Keratinocyte (primary cell): ENCODE data around the gene SNTB2. TPM values are rescaled to one million over a fixed set of nuclear protein-coding genes. Genes with fewer than 3 reads are reported as not detected.

Source experiments
- DNase-seq: peaks from one replicate; pipeline ENCODE4 v3.0.0-alpha.2; 2011; ENCODE audit warnings: low read depth, missing footprints, low spot score
- FAIRE-seq: peaks from 2 replicates; lab custom pipeline; 2011; peaks lifted over from hg19 to GRCh38; lab: Jason Lieb, UNC
- H2AFZ ChIP-seq: 2 replicates; pipeline ENCODE4 v1.6.0; 2012; ENCODE audit warnings: low read length, control low read depth, inconsistent platforms; ENCODE audit not compliant: control insufficient read depth
- H3K27ac ChIP-seq: 2 replicates; pipeline ENCODE4 v1.5.1; 2011; ENCODE audit warnings: low read length; ENCODE audit not compliant: control insufficient read depth, insufficient read depth
- H3K27me3 ChIP-seq: 3 replicates; pipeline ENCODE4 v1.6.0; 2011; ENCODE audit warnings: low read length; ENCODE audit not compliant: control insufficient read depth, insufficient read depth; ENCODE audit errors: extremely low read depth
- H3K36me3 ChIP-seq, 2 experiments: 2 replicates in 1 of 2; 3 replicates in 1 of 2; pipeline ENCODE4 v1.5.1; 2011; ENCODE audit warnings: low read length in 2 of 2, mild to moderate bottlenecking in 1 of 2; ENCODE audit not compliant: control insufficient read depth in 2 of 2, insufficient read depth in 2 of 2; ENCODE audit errors: extremely low read depth in 1 of 2
- H3K4me1 ChIP-seq: 3 replicates; pipeline ENCODE4 v1.5.1; 2011; ENCODE audit warnings: low read length; ENCODE audit not compliant: control insufficient read depth, insufficient read depth; ENCODE audit errors: extremely low read depth
- H3K4me2 ChIP-seq: 3 replicates; pipeline ENCODE4 v1.6.0; 2011; ENCODE audit warnings: low read depth, low read length; ENCODE audit not compliant: control insufficient read depth, insufficient read depth; ENCODE audit errors: extremely low read depth
- H3K4me3 ChIP-seq, 3 experiments: fragments of 200-600 bp in 1 of 3; sonication (generic) in 1 of 3; 2 replicates in 2 of 3; 3 replicates in 1 of 3; pipeline ENCODE4 v1.5.1; 2011 to 2016; ENCODE audit warnings: low read length in 3 of 3, mild to moderate bottlenecking in 3 of 3, control low read depth in 2 of 3, inconsistent platforms in 1 of 3, low read depth in 1 of 3, mixed read lengths in 1 of 3, mixed run types in 1 of 3, moderate library complexity in 1 of 3; ENCODE audit not compliant: control insufficient read depth in 2 of 3, insufficient read depth in 2 of 3; ENCODE audit errors: extremely low read depth in 1 of 3
- H3K79me2 ChIP-seq: 2 replicates; pipeline ENCODE4 v1.6.0; 2012; ENCODE audit warnings: low read length; ENCODE audit not compliant: control insufficient read depth, insufficient read depth
- H3K9ac ChIP-seq: 3 replicates; pipeline ENCODE4 v1.6.0; 2011; ENCODE audit warnings: low read length; ENCODE audit not compliant: control insufficient read depth, insufficient read depth; ENCODE audit errors: extremely low read depth
- H3K9me1 ChIP-seq: 3 replicates; pipeline ENCODE4 v1.6.0; 2011; ENCODE audit warnings: low read length; ENCODE audit not compliant: control insufficient read depth, insufficient read depth; ENCODE audit errors: extremely low read depth
- H3K9me3 ChIP-seq: 2 replicates; pipeline ENCODE4 v1.5.1; 2012; ENCODE audit warnings: low read depth, low read length; ENCODE audit not compliant: control insufficient read depth
- H4K20me1 ChIP-seq: 3 replicates; pipeline ENCODE4 v1.6.0; 2011; ENCODE audit warnings: low read length; ENCODE audit not compliant: control insufficient read depth, insufficient read depth; ENCODE audit errors: extremely low read depth
- EZH2 ChIP-seq: IDR thresholded peaks from one replicate; pipeline ENCODE4 v1.6.1; 2012; ENCODE audit warnings: inconsistent platforms, mild to moderate bottlenecking, low read length, moderate library complexity
- dilution Hi-C: fragments of 300-500 bp; cut with MboI; formaldehyde crosslinking; loops from one replicate; pipeline ENCODE4 v1.7.0; 2020; ENCODE audit warnings: low sequenced_read_pairs; ENCODE audit not compliant: extremely low pct_ligation_motif_present
- polyA plus RNA-seq, 5 experiments: library from polyadenylated mRNA; depleted of rRNA in 3 of 5; stranded (reverse) in 3 of 5; stranded (forward) in 1 of 5; unstranded in 1 of 5; fragments of >200 nt; gene quantifications; 1 replicate in 1 of 5; 2 replicates in 3 of 5; 3 replicates in 1 of 5; pipeline versions ENCODE4 v1.2.1 to v1.2.3, GENCODE V29; 2011 to 2012; ENCODE audit warnings: missing spikeins in 2 of 5, low read depth in 1 of 5, low replicate concordance in 1 of 5
- TF ChIP-seq, protein P1 (sequence below), 3 experiments: IDR thresholded peaks in 1 of 3; conservative IDR thresholded peaks in 1 of 3; optimal IDR thresholded peaks in 1 of 3; 2 replicates in 2 of 3; 3 replicates in 1 of 3; pipeline versions ENCODE3 to v1.5.1; 2011; ENCODE audit warnings: low read length in 3 of 3, mild to moderate bottlenecking in 3 of 3, moderate library complexity in 2 of 3, control low read depth in 1 of 3, inconsistent platforms in 1 of 3; ENCODE audit not compliant: insufficient read depth in 2 of 3; ENCODE audit errors: extremely low read depth in 1 of 3

The SNTB2 gene
- polyA plus RNA-seq, 1 donor (not counting 4 experiments of a cell fraction or from before 2014, with no cell fraction given), result 15.9 TPM

- FAIRE-seq (no peak), DNase-seq (no peak)
- no peaks in the 10 kb centered on the region for H3K36me3 ChIP-seq
- no peak overlapping the region for H3K27ac ChIP-seq
- peaks cover 9% of the 10 kb centered on the region for H3K79me2 ChIP-seq
- H2AFZ ChIP-seq, result no peak overlapping the region
- no peaks in the 10 kb centered on the region for H4K20me1 ChIP-seq
- no peaks in the 10 kb centered on the region for H3K27me3 ChIP-seq
- no peaks in the 10 kb centered on the region for H3K9me1 ChIP-seq
- no peak overlapping the region for H3K4me2 ChIP-seq
- TF ChIP-seq, protein P1, sequence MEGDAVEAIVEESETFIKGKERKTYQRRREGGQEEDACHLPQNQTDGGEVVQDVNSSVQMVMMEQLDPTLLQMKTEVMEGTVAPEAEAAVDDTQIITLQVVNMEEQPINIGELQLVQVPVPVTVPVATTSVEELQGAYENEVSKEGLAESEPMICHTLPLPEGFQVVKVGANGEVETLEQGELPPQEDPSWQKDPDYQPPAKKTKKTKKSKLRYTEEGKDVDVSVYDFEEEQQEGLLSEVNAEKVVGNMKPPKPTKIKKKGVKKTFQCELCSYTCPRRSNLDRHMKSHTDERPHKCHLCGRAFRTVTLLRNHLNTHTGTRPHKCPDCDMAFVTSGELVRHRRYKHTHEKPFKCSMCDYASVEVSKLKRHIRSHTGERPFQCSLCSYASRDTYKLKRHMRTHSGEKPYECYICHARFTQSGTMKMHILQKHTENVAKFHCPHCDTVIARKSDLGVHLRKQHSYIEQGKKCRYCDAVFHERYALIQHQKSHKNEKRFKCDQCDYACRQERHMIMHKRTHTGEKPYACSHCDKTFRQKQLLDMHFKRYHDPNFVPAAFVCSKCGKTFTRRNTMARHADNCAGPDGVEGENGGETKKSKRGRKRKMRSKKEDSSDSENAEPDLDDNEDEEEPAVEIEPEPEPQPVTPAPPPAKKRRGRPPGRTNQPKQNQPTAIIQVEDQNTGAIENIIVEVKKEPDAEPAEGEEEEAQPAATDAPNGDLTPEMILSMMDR (optimal IDR thresholded peaks at IDR 0.05 in 1 of 3, IDR thresholded peaks at IDR 0.05 in 1 of 3, conservative IDR thresholded peaks at IDR 0.05 in 1 of 3; ENCODE audit: extremely low read depth in 1 of 3, insufficient read depth in 2 of 3, low read length in 3 of 3), result no peak
- TF ChIP-seq EZH2, result no peak
- H3K4me1 ChIP-seq, result no peaks in the 10 kb centered on the region
- no peak overlapping the region for H3K4me3 ChIP-seq
- H3K9me3 ChIP-seq, result no peaks in the 10 kb centered on the region
- no peak overlapping the region for H3K9ac ChIP-seq
- dilution Hi-C loops, result no loop called here
These were observed 46.2 kb downstream of the SNTB2 start for GRCh38 chr16:69233124-69233523.

DNA sequence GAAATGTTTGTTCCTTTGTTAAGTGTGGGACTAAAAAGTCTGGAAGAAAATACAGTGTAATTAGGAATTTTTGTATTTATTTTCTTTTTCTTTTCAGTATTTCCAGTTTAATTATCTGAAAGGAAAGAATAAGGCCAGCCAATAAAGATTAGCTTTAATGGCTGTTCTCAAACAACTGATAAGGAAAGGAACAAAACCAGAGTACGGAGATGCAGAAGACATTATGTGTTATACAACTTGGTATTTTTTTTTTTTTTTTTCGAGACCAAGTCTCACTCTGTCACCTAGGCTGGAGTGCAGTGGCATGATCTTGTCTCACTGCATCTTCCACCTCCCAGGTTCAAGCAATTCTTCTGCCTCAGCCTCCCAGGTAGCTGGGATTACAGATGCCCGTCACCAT is 47.5 kb downstream of the SNTB2 start:
- dilution Hi-C loops, result no loop called here
- no peaks in the 10 kb centered on the region for H3K4me1 ChIP-seq
- H2AFZ ChIP-seq, result no peak overlapping the region
- no peak overlapping the region for H3K9ac ChIP-seq
- H4K20me1 ChIP-seq, result no peaks in the 10 kb centered on the region
- DNase-seq, result no peak
- H3K9me1 ChIP-seq, result no peaks in the 10 kb centered on the region
- no peak for FAIRE-seq
- H3K4me3 ChIP-seq, result no peak overlapping the region
- no peak overlapping the region for H3K4me2 ChIP-seq
- no peaks in the 10 kb centered on the region for H3K9me3 ChIP-seq
- TF ChIP-seq, protein P1 (optimal IDR thresholded peaks at IDR 0.05 in 1 of 3, IDR thresholded peaks at IDR 0.05 in 1 of 3, conservative IDR thresholded peaks at IDR 0.05 in 1 of 3; ENCODE audit: extremely low read depth in 1 of 3, insufficient read depth in 2 of 3, low read length in 3 of 3), result no peak
- TF ChIP-seq EZH2, result no peak
- no peaks in the 10 kb centered on the region for H3K27me3 ChIP-seq
- H3K79me2 ChIP-seq, result peaks cover 10% of the 10 kb centered on the region
- no peaks in the 10 kb centered on the region for H3K36me3 ChIP-seq
- H3K27ac ChIP-seq, result no peak overlapping the region
